ENCODE data around the gene CACNA2D3.

DNA sequence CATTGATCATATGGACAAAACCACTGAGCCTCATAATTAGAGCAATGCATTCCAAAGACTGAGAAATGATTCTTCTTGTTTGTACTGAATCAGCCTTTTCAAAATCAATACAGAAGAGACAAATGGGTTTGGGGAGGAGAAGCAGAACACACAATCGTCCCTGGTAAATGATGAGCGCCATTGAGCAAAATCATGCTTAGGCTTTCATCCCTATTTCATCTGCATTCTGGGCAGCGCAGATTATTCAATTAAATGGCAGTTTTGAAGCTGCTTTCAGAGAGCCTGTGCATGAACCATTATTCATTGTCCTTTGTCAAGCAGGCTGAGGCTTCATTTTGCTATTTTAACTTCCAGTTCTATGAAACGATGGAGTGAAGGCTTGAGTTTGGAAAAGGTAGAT lies 371.9 kb downstream of the CACNA2D3 start:
- no peak for TF ChIP-seq CTCF (IDR thresholded peaks at IDR 0.05)
- TF ChIP-seq POLR2AphosphoS5 (IDR thresholded peaks at IDR 0.05) = no peak
